ENCODE data around the gene DVL1.

Gene DVL1

DNA sequence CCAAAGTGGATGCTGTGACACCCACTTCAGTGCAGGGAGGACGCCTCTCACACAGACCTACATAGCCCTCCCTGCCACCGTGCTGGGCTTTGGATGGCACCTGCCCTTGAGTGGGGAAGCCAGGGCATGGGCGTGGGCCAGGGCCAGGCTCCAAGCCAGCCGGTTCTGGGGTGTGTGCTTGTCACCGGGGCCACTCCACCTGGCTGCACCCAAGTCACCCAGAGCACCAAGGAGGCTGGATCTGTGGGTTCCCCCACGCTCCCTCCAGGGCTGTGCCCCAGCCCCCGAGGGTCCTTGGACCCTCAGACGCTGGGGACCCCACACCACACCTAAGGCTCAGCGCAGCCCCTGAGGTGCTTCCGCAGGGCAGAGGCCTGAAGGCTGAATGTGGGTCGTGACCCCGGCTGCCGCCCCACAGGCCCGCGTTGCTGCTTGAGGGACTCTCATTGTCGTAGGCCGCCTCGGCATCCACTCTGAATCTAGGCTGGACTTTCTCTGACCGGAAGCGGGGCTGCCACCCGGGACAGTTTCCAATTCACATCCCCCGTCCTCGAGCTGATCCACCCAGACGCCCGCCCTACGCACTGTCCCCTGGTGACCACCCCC, 7.7 kb upstream of the DVL1 start:
- DNase-seq (ENCODE audit: low spot score) = peak; percentile 69

DNA sequence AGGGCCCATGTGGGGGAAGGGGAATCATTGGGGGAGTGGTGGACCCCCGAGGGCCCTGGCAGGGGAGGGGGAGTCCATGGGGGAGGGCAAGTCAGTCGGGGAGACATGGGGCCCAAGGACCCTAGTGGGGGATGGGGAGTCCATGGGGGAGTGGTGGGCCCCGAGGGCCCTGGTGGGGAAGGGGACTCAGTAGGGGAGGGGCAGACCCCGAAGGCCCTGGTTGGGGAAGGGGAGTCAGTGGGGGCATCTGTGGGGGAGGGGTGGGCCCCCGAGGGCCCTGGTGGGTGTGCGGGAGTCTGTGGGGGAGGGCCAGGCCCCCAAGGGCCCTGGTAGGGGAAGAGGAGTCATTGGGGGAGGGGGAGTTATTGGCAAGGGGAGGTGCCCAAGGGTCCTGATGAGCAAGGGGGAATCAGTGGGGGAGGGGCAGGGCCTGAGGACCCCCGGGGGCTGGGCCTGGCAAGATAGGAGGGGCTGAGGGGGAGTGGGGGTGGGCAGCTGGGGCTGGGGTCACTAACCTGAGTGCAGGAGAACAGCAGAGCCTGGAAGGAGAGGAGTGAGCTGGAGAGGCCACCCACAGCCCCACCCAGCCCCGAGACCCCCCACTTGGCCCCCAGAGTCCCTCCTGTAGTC, 7.1 kb upstream of the DVL1 start:
- no peak for DNase-seq (ENCODE audit: low spot score)

DNA sequence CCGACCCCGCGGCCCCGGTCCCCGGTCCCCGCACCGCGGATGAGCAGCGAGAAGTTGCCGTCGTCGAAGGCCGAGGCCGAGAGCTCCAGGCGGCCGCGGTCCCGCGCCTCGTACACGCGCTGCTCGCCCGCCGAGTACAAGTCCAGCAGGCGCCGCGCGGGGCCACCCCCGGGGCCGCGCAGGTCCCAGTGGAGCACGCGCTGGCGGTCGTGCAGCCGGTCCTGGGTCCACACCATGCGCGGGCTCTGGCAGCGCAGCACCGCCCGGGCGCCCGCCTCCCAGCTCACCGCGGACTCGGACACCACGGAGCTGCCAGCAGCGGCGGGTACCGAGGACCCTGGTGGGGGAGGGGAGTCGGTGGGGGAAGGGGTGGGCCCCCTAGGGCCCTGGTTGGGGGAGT, 6.2 kb upstream of the DVL1 start:
- no peak for DNase-seq (ENCODE audit: low spot score)

DNA sequence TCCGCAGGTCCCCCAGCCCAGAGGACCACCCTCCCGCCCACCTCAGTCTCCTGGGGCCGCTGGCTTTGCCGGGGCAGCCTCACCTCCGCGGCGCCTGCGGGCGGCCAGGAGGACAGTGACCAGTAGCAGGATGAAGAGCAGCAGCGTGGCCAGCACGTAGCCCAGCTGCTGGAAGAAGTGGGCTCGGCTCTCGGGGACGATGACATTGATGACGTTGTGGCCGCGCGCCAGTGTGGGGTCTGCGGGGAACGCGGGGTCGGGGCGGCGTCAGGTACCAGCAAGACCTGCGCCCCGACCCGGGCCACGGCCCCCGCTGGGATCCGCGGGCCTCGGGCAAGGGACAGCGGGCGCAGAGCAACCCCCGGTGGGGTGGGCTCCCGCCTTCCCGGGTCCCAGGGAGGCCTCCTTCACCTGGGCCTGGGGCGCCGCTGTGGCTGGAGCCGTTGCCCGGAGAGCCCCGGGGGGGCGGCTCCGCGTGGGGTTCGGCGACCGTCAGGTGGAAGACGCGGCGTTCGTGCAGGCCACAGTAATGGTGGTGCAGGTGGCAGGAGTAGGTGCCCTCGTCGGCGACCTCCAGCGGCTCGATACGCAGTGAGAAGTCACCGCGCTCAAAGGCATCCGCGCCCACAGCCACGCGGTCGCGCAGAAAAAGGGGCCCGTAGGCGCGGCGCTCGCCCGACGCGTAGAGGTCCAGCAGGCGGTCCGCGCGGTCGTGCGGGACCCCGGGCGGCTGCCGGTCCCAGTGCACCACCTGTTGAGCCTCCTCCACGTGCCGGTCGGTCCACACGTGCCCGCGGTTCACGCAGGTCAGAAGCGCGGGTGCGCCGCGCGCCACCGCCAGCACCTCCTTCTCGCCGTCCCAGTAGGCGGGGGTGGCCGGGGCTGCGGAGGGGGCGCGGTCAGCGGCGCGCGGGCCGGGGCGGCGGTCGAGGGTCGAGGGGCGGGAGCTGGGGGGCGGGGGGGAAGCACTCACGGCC, 5.3 kb upstream of the DVL1 start:
- DNase-seq (ENCODE audit: low spot score) = peak; percentile 64

DNA sequence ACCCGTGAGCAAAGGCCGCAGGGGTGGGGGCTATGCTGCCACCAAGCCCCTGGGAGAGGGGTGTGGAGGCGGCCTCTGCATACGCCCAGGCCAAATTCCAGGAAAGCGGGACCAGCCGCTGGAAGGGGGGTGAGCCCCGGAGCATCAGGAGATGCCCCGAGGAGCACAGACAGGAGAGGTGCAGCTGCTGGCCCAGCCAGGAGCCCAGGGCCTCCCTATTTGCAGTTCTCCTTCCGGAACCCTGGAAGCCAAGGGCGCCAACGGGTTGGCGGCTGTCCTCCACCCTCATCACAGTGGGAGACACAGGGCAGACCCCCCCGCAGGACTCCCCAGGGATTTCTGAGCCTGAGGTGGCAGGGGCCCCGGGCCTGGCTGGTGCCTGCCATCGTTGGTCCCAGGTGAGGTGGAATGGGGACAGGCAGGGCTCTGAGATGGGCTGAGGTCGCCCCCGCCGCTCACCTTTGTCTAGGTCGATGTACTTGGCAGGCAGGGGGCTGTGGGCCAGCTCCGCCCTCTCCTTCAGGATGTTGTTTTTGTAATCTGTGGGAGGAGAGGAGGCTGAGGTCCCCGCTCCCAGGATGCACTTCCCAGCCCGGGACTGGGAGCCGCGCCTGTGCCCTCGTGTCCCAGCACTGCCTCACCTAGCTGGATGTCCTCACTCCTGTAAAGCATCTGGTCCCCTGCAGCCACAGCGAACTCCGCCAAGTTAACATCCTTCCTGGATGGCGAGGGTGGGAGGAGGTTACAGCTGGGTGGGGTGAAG, 4.4 kb upstream of the DVL1 start:
- DNase-seq (ENCODE audit: low spot score) = no peak

- DNase-seq (ENCODE audit: low spot score) = no peak
Measured at GRCh38 chr1:1352786-1353388, 3.7 kb upstream of the DVL1 start.

GRCh38 chr1:1351511-1352427, 2.6 kb upstream of the DVL1 start:
- DNase-seq (ENCODE audit: low spot score) = peak; percentile 65

DNA sequence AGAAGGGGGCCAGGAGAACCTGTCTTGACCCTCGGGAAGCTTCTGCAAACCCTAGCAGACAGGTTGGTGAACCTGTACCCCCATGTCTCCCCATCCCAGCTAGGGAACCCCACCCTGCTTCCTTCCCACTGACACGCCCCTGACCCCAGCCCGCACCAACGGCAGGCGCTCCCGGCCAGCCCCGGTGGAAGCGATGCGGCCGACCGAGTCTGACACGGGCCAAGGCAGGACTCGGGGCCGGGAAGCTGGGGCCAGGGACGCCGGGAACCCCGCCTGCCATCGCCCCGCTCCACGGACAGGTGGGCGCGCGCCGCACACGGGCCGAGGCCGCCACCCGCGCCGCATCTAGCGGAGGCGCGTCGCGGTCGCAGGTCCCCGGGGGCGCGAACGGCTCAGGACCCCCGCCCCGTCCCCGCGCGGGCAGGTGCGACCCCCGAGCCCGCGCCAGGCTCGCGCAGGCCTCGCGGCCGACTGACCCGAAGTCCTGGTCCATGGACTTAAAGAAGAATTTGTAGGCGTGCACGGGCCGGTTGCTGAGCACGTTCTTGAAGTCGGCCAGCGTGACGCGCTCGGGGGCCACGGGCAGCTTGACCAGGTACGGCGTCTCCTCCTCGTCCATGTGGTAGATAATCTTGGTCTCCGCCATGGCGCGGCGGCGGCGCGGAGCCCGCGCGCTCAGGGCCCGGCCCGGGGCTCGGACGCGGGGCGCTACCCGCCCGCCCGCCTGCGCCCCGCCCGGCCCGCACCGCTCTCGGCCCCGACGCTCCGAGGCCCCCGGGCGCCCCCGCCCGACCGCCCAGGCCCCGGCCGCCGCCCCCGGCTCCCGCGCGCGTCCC, 580 bp downstream of the DVL1 start:
- DNase-seq (ENCODE audit: low spot score) = peak; percentile 61

DNA sequence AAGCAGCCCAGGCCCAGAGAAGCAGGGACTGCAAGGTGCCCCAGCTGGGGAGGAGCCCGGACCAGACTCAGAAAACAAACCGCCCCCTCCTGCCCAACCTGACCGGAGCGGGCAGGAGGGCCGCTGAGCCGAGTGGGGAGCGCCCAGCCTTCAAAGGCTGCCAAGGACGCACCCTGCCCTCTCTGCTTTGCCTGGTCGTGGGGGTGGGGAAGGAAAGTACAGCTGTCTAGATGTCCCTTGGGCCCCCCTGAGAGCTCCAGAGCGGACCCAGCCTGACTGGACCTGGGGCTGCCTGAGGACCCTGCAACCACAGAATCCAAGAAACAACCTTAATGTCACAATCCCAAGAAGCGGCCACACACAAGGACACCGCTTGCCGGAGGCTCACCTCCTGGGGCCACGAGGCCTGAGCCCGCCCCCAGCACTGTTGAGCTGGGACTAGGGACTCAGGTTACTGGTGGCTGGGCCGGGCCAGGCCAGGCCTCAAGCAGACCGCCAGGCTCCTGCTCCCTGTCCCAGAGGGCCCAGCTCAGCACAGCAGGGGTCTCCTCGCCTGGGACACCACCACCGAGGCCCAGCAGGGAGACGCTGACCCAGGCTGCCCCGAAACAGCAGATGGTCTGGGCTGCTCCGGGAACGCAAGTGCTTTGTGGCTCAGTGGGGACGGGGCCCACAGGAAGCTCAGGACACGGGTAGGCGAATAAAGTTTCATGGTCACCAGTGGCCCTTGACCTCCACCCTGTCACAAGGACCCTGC, 1.4 kb downstream of the DVL1 start:
- DNase-seq (ENCODE audit: low spot score) = peak; percentile 66

DNA sequence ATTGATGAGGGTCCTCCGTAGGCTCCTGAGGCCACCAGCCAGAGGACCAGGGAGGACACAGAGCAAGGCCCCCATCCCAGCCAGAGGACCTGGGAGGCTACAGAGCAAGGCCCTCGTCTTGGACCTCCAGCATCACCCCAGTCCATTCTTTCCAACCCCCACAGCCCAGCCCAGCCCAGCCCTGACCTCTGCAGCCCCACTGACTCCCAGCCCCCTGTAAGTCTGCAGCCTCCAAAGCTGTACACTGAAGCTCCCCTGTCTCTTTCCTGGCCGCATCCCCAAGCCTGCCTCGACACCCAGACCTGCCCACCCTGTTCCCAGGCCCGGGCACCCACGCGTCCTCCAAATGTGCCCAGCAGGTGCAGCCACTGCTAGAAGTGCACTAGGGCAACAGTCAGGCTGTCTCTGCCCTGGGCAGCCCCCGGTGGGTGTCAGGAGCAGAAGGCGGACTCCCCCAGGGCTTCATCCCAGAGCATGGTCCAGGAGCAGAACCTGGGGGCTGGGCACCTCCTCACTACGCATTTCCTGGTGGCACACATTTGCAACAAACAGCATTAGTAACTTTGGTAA, 2.1 kb downstream of the DVL1 start:
- DNase-seq (ENCODE audit: low spot score) = no peak

DNA sequence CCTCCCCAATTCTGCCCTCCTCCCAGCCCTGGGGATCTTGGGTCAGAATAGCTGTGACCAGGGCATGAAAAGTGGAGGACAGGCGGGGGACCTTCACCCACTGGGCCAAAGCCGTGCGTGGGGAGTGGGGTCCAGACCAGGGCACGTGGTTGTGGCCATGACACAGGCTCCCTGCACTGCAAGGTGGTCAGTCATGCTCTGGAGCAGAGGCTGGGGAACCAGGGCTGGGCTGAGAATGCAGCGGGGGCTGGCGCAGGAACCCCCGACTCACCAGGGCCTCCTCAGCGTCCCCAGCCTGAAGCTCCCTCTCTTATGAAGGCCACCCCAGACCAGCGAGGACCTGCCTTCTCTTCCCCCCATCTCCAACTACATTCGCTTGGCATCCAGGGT, 2.7 kb downstream of the DVL1 start:
- no peak for DNase-seq (ENCODE audit: low spot score)

GRCh38 chr1:1345860-1346500, 3.2 kb downstream of the DVL1 start:
- no peak for DNase-seq (ENCODE audit: low spot score)

- DNase-seq (ENCODE audit: low spot score) = no peak
Measured at GRCh38 chr1:1345384-1345783, 3.8 kb downstream of the DVL1 start.

DNA sequence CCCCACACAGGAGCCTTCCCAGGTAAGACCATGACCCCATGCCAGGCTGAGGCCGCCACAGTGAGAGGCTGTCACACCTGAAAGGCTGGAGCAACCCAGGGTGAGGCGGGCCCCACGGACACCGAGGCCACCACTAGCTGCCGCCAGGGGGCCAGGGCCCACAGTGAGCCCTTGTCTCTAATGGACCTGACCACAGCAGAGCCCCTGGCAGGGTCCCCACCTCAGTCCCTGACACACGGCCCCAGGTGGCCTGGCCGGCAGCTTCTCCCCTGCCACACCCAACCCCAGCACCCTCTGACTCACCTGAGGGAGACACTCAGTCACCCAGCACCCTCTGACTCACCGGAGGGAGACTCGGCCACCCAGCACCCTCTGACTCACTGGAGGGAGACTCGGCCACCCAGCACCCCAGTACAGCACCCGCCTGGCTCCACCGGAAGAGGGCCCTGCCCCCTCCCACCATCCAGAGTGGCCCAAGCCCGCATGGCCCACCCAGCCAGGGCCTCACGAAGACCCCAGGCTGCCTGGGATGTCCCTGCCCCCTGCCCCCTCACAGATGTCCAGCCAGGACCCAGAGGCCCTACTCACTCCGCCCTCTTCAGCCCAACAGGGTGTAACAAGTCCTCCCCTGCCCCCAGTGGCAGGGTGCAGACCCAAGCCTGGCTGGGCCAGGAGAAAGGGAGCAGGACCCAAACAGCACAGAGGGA, 4.4 kb downstream of the DVL1 start:
- DNase-seq (ENCODE audit: low spot score) = no peak

DNA sequence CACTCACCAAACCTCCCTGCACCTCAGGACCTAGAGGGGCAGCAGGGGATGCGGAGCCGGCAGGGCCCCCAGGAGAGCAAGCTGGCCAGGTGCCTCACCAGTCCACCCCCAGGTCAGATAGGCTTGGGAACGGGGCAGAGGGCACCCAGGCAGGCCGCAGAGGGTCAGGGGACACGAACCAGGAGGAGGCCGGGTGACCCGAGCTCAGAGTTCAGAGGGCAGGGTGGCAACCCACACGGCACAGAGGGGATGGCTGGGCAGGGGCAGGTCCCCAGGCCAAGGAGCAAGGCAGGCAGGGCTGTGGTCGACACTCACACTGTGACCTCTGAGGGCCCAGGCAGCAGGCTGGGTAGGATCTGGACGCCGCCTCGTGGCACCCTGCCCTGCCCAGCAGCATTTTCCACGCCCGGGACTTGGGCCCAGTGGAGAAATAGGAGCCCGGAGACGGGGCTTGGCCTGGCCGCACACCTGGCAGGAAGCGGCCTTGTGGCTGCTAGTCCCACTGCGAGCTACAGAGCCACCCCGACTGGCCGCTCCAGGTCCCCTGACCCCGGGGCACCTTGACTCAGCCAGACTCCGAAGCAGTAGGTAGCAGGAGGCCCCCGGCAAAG, 5.3 kb downstream of the DVL1 start:
- no peak for DNase-seq (ENCODE audit: low spot score)

- DNase-seq (ENCODE audit: low spot score) = no peak
Measured at GRCh38 chr1:1342584-1343115, 6.6 kb downstream of the DVL1 start.

GRCh38 chr1:1342061-1342562, 7.1 kb downstream of the DVL1 start:
- DNase-seq (ENCODE audit: low spot score) = no peak

Data from ecto neural progenitor cell (in vitro differentiated cells).